HG03103 (cell line): ENCODE data around the gene LTV1.
A peak's percentile ranks its signal among the peaks of the same experiment; 100 is the strongest.
"Not testable (repeated sequence)": the region's sequence is repeated elsewhere in the genome, so short reads cannot be mapped to it uniquely, and the experiment has no call there.

Experiments
- ATAC-seq: cut with Tn5 transposase; IDR thresholded peaks from one replicate; pipeline ENCODE4 v1.9.1; 2021; ENCODE audit warnings: low read depth; ENCODE audit not compliant: unreplicated experiment

LTV1 gene

GRCh38 chr6:143842902-143843676 lies at the start of gene LTV1:
TSS of gene LTV1 (plus strand) at chr6:143843338. CDS start at chr6:143843478, 140 bp downstream.
- ATAC-seq = peak; percentile 99

GRCh38 chr6:143796551-143796950 lies 46.6 kb upstream of the LTV1 start:
- not testable (repeated sequence) for ATAC-seq

DNA sequence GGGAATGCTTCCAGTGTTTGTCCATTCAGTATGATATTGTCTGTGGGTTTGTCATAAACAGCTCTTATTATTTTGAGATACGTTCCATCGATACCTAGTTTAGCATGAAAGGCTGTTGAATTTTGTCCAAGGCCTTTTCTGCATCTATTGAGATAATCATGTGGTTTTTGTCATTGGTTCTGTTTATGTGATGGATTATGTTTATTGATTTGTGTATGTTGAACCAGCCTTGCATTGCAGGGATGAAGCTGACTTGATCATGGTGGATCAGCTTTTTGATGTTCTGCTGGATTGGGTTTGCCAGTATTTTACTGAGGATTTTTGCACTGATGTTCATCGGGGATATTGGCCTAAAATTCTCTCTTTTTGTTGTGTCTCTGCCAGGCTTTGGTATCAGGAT lies 44.7 kb upstream of the LTV1 start:
- ATAC-seq = not testable (repeated sequence)

DNA sequence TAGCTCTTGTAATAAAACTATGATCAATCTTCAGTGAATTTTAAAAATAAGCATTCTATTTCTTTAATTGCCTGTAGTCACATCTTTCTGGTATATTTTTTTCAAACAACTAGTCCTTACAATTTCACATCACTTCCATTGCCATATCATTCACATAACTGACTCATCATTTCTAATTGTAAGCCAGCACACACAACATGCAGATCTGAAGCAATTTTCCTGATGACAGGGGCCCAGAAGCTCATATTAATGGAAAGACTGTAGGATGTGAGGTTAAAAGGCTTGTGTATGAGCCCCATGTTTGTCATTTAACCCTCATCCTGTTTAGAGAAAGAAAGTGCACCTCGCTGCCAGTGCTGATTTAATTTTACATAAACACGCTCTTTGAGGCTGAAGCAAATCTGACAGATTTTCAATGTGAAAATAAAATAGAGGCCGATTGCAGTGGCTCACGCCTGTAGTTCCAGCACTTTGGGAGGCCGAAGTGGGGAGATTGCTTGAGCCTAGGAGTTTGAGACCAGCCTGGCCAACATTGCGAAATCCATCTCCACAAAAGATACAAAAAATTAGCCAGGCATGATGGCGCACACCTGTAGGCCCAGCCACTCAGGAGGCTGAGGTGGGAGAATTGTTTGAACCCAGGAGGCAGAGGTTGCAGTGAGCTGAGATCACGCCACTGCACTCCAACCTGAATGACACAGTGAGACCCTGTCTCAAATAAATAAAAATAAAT lies 40.1 kb upstream of the LTV1 start:
- no peak for ATAC-seq

DNA sequence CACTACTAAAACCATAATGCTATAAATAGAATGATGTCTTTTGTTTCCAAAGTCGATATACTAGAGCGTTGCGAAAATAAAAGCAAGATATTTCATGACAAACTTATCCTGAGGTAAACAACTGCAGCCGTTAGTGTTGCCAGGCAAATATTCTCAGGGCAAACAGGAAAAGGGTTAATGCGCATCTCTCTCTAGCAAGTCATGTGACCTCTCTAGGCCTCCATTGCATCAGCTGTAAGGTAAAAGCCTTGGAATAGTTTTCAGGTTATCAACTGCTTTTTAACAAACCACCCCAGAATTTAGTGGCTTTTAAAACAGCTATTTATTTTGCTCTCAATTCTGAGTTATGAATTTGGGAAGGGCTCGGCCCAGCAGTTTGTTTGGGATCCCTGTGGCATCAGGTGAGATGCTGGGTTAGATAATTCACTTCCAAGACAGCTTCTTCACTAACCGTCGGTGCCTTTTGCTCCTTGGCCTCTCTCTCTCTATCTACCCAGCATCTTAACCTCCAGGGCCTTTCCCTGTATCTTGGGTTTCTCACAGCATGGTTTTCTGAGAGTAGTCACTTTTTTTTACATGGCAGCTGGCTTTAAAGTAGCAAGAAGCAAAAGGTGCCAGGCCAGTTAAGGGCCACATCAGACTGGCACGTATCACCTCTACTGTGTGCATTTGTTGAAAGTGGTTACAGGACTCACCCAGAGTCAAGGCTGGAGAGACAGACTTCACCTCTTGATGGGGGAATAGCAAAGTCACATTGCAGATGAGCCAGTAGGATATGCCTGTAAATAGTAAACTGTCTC lies 39.2 kb upstream of the LTV1 start:
- no peak for ATAC-seq

GRCh38 chr6:143804835-143805239 lies 38.3 kb upstream of the LTV1 start:
- no peak for ATAC-seq

- no peak for ATAC-seq
These were observed 36.6 kb upstream of the LTV1 start for GRCh38 chr6:143806282-143807102.

DNA sequence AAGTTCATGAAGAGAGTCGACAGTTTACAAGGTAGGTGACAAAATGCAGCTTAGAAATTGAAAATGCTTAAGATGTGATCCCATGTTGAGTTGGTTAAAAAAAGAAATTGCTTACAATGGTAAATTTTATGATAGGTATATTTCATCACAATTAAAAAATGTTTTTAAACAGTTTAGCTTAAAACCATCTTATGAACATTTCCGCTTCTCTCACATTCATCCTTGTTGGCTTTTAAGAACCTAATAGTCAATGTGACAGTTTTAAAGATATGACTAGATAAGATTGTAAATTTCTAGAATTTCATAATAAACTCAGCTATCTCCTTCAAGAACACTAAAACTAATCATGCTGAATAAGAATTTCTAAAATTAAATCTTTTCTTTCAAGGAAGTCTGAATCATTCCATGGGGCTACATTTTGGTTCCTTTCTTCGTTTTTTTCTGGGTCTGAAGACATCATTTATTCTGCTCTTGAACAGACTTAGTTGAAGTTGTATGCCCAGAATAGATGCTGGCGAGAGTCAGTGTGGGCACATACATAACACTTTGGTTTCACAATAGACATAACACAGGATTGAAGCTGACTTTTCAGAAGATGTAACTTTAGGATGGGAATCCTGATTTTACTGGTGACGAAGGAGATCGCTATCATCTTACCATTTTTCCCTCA lies 35.9 kb upstream of the LTV1 start:
- ATAC-seq = no peak

DNA sequence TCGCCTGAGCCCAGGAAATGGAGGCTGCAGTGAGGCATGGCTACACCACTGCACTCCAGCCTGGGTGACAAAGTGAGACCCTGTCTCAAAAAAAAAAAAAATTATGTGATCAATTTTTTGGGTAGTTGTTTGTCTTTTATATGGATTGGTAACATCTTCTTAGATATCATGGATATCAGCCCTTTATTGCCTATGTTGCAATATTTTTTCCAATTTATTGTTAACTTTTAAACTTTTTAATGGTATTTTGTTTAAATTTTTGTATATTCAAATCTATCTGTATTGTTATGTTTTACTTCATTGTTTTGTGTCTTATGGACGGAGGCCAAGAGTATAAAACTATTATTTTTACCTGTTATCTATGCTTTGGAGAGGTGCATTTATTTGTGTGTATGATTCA lies 32.4 kb upstream of the LTV1 start:
- no peak for ATAC-seq

DNA sequence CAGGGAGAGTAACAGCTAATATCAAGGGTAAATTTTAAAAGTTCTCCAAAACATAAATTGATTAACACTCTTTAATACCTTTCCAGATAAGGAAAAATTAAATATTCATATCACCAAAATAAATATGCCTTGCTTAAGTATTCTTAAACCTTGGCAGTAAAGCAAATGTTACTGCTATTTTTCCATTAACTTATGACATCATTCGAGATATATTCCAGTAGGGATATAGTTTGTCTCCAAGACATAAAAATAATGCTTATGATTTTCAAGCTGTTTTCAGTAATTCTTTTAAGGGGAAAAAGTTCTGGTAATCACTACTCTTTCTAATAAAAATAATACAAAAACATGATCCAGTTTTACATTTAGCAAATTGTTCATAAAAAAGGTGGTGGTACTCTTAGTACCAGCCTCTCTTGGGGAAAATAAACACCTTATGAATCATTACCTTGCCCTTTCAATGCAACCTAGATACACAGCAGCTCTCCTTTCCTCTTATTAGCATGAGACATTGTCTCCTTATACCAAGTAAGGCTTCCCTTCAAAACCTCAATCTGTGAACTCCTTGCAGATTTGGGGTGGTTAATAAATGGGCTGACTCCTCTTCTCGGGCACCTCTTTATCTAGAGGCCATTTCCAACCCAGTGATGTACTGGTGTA lies 31.5 kb upstream of the LTV1 start:
- ATAC-seq = no peak

DNA sequence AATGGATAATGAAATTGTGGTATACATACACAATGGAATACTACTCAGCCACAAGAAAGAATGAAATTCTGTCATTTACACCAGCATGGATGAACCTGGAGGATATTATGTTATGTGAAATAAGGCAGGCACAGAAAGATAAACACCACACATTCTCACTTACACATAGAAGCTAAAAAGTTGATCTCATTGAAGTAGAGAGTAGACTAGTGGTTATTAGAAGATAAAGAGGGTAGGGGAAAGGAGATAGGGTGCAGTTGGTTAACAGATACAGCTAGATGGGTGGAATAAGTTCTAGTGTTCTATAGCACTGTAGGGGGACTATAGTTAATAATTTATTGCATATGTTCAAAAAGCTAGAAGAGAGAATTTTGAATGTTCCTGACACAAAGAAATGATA lies 25.5 kb upstream of the LTV1 start:
- ATAC-seq = no peak

DNA sequence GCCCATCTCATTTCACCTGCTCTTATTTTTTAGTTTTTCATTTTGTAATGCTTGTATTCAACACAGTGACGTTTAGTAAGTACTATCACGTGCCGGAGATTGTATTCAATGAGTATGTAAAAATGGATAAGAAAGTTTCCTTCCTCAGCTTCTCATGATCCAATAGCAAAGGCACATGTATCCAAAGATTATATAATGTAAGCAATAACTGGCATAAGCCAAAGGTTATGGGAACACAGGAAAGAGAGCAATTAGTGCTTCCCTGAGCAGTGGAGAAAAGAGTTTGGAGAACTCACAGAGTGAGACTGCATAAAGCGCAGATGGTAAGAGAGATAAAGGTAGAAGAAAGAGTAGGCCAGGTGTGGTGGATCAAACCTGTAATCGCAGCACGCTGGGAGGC lies 21.8 kb upstream of the LTV1 start:
- ATAC-seq = no peak

- no peak for ATAC-seq
These were observed 20.5 kb upstream of the LTV1 start for GRCh38 chr6:143822584-143823024.

- ATAC-seq = no peak
These were observed 19.6 kb upstream of the LTV1 start for GRCh38 chr6:143823548-143823947.

DNA sequence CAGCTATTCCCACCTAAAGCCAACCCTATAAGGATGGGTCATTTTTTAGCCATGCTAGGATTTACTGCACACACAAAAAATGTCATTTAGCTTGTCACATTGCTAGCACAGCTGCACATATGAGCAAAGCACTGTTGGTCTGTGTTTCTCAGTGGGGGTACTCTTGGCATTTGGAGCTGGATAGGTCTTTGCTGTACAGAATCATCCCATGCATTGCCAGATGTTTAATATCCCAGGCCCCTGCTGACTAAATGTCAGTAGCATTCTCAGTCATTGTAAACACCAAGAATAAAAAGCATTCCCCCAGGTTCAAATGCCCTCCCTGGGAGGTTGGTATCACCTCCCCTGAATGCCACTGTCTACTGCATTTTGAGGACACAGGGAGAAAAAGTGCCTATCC lies 14.6 kb upstream of the LTV1 start:
- ATAC-seq = no peak

- ATAC-seq = no peak
These were observed 7.0 kb upstream of the LTV1 start for GRCh38 chr6:143836150-143836549.

DNA sequence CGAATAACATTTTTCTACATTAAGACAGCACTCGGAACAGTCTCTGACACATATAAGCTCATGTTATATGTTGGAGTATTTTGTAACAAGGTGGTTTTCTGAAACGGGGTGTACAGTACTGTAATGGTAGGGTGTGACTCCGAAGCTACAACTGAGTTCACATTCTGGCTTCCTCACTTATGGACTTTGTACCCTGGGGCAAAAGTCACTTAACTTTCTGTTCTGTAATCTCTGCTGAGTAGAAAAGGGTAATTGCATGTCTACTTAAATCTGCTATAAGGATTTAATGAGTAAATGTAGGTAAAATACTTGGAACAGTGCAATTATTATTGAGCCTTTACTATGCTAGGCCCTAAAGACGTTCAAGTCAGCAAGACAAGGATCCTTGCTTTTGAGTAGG lies 4.7 kb upstream of the LTV1 start:
- ATAC-seq = no peak

- ATAC-seq = no peak
These were observed 3.9 kb upstream of the LTV1 start for GRCh38 chr6:143839196-143839595.

GRCh38 chr6:143840595-143841265 lies 2.4 kb upstream of the LTV1 start:
- no peak for ATAC-seq
